Posterior cingulate gyrus (tissue), 11 donors: ENCODE measurements around the gene ZCCHC8.
A peak's percentile ranks its signal among the peaks of the same experiment; 100 is the strongest.
"Not testable (repeated sequence)": the region's sequence is repeated elsewhere in the genome, so short reads cannot be mapped to it uniquely, and the experiment has no call there.

Experiments
- DNase-seq, 10 donors: peaks; one replicate each; pipeline versions ENCODE4 v3.0.0 to v3.0.0-alpha.2; 2020 to 2021; ENCODE audit warnings: mixed read lengths in 3 of 10
- intact Hi-C: fragments of 100-400 bp; cut with DNase I; formaldehyde crosslinking; loops from one replicate; pipeline ENCODE4 v1.15.1; 2023

ZCCHC8 gene

GRCh38 chr12:122438822-122439221 is 61.9 kb downstream of the ZCCHC8 start:
- intact Hi-C loops: not testable (repeated sequence)
- DNase-seq: peak in 2 of 10 donors; percentile 21 to 58

- DNase-seq: peak; percentile 38 to 95 (median 76)
- intact Hi-C loops: no loop called here
Observed at GRCh38 chr12:122437656-122438121, 63.0 kb downstream of the ZCCHC8 start.

DNA sequence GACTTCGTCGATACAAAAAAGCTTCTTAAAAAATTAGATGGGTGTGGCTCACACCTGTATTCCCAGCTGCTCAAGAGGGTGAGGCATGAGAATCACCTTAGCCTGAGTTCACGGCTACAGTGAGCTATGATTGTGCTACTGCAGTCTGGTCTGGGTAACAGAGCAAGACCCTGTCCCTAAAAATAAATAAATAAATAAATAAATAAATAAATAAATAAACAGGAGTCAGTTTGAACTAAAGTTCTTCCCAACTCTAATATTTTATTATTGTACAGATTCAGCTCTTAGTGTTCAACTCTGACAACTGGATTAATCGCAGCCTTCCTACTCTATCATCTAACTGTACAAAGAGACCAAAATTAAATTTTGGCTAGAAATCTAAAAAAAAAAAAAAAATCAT is 65.5 kb downstream of the ZCCHC8 start:
- intact Hi-C loops: no loop called here
- DNase-seq: no peak

- intact Hi-C loops: not testable (repeated sequence)
- peak in 2 of 10 donors; percentile 9 to 30 for DNase-seq
Observed at GRCh38 chr12:122429043-122429442, 71.7 kb downstream of the ZCCHC8 start.

DNA sequence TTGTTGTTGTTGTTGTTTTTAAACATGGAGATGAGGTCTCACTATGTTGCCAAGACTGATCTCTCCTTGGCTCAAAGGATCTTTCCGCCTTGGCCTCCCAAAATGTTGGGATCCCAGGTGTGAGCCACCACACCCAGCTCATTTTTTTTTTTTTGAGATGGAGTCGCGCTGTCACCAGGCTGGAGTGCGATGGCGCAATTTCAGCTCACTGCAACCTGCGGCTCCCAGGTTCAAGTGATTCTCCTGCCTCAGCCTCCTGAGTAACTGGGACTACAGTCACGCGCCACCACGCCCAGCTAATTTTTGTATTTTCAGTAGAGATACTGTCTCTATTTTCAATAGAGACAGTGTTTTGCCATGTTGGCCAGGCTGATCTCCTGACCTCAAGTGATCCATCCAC is 73.3 kb downstream of the ZCCHC8 start:
- peak in 3 of 10 donors; percentile 8 to 25 (median 19) for DNase-seq
- intact Hi-C loops: no loop called here

DNA sequence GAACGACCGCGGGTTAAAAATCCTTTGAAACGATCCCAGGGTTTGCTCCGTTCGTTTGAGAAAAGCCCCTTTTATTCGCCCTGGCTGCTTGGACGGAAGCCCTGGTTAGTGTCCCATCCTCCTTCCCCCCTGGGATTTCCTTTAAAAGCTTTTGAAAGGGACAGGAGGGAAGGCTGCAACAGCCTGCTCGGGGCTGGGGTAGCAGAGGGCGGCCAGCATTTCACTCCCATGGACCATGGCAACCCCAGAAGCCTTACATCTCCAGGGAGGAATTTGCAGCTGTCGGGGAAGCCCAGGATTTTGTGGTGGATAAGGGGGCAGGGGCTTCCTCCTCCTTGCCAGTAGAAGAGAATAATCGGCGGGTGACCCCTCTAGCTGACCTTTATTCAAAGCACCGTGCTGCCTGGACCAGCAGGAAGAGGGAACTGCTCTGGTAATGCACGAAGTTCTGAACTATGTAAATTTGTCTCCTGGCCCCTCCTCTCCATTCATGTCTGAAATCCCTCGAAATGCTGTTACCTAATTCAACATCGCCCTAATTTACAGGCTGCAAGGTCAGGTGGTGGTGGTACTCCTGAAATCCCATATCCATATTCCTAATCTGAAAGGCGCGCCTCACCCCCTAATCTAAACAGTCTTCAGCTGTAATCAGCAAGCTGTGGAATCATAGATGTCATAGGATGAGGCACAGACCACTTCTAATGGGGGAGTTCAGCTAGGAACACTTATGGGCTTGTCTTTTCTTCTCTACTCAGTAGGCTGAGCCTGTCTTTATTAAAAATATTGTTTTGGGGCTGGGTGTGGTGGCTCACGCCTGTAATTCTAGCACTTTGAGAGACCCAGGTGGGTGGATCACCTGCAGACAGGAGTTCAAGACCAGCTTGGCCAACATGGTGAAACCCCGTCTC is 77.2 kb downstream of the ZCCHC8 start:
- intact Hi-C loops: loop anchor here (2.0 kb wide), 1 partner anchor 77 kb away; the partner anchor contains the start of gene ZCCHC8
- peak in 9 of 10 donors; percentile 20 to 78 (median 29) for DNase-seq

DNA sequence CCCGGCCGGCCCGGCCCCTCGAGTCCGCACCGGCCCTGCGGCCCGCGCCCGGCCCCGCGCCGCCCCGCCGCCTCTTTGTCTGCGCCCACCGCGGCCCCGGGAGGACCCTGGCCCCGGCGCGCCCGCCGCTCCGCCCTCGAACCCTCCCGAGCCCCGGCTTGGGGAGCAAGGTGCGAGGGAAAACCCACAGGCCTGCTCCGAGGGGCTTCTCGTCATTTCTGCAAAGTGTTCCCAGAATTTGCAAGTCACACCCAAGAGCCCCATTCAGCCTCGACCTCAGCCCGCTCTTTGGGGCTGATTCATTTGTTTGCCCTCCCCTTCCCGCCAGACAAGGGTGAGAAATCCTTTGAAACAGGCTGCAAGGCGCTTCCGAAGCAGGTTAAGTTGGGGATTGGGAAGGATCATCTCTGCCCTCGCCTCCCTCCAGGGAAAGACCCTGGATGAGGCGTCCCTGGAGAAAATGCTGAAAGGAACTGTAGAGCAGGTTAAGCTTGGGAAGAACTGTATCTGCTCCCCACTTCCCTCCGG is 77.9 kb downstream of the ZCCHC8 start:
- intact Hi-C loops: loop anchor here (2.0 kb wide), 1 partner anchor 78 kb away; the partner anchor contains the start of gene ZCCHC8
- peak in 4 of 10 donors; percentile 10 to 69 (median 14) for DNase-seq

GRCh38 chr12:122421821-122422729 is 78.7 kb downstream of the ZCCHC8 start, which contains the start of gene CLIP1:
Gene CLIP1 (minus strand): TSS chr12:122422669. CDS start chr12:122380452, 42,217 bp downstream.
- intact Hi-C loops: loop anchor here (2.0 kb wide), 1 partner anchor 79 kb away; the partner anchor contains the start of gene ZCCHC8
- peak; percentile 26 to 92 (median 51) for DNase-seq
